ENCODE data around the gene PTDSS2.

DNA sequence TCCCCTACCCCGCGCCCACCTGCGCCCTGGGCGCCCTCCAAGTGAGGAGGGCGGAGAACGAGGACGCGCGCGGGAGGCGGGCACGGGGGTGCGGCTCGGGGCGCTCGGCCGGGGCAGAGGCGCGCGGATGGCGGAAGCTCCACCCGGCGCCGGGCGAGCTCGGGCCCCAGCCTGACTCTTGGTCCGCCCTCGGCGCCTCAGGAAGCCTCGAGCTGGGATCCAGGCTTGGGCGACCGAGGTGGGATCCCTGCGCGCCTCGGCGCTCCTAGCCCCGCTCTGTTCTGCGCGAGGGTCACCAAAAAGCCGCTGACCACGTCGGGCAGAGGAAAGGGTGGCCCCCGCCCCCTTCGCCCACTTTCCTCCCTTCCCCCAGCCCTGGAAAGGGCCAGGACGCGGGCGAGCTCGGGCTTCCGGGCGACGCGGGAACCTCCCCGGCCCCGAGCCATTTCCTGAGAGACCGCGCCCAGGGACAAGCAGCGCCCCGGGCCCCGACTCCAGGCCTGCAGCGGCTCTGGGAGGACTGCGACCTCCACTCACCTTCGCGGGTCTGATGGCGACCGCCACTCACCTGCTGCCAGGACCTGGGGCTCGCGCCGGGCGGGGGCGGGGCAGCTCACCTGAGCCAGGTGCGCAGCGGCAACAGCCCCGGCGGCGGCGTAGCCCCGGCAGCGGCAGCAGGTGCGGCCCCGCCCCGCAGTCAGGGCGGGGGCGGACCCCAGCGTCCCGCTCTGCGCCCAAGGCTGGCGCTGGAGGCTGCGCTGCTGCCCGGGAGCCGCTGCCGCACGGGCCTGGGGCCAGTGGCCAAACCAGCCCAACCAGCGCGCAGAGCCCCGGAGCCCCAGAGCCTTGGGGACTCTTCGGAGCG, 33.1 kb upstream of the PTDSS2 start:
- TF ChIP-seq, protein P1, sequence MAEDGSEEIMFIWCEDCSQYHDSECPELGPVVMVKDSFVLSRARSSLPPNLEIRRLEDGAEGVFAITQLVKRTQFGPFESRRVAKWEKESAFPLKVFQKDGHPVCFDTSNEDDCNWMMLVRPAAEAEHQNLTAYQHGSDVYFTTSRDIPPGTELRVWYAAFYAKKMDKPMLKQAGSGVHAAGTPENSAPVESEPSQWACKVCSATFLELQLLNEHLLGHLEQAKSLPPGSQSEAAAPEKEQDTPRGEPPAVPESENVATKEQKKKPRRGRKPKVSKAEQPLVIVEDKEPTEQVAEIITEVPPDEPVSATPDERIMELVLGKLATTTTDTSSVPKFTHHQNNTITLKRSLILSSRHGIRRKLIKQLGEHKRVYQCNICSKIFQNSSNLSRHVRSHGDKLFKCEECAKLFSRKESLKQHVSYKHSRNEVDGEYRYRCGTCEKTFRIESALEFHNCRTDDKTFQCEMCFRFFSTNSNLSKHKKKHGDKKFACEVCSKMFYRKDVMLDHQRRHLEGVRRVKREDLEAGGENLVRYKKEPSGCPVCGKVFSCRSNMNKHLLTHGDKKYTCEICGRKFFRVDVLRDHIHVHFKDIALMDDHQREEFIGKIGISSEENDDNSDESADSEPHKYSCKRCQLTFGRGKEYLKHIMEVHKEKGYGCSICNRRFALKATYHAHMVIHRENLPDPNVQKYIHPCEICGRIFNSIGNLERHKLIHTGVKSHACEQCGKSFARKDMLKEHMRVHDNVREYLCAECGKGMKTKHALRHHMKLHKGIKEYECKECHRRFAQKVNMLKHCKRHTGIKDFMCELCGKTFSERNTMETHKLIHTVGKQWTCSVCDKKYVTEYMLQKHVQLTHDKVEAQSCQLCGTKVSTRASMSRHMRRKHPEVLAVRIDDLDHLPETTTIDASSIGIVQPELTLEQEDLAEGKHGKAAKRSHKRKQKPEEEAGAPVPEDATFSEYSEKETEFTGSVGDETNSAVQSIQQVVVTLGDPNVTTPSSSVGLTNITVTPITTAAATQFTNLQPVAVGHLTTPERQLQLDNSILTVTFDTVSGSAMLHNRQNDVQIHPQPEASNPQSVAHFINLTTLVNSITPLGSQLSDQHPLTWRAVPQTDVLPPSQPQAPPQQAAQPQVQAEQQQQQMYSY (CRISPR knock-in tag; IDR thresholded peaks at IDR 0.05), result no peak
- TF ChIP-seq SRF (IDR thresholded peaks at IDR 0.05; ENCODE audit: low read depth in 2 of 2, low read length in 2 of 2) (no peak), SP1 (IDR thresholded peaks at IDR 0.05; ENCODE audit: low read depth, low read length) (no peak), CHD2 (IDR thresholded peaks at IDR 0.05; ENCODE audit: borderline replicate concordance, low read depth, low read length) (no peak), SMC3 (IDR thresholded peaks at IDR 0.05; ENCODE audit: borderline replicate concordance, low read length) (no peak), EZH2 (IDR thresholded peaks at IDR 0.05; ENCODE audit: borderline replicate concordance, control insufficient read depth, low read depth, low read length) (no peak), HDAC2 (IDR thresholded peaks at IDR 0.05) (no peak), IRF4 (IDR thresholded peaks at IDR 0.05; ENCODE audit: low read depth, low read length) (no peak), POLR2A (IDR thresholded peaks at IDR 0.05; ENCODE audit: low read depth, low read length) (peak; percentile 53)
- TF ChIP-seq, protein P2, sequence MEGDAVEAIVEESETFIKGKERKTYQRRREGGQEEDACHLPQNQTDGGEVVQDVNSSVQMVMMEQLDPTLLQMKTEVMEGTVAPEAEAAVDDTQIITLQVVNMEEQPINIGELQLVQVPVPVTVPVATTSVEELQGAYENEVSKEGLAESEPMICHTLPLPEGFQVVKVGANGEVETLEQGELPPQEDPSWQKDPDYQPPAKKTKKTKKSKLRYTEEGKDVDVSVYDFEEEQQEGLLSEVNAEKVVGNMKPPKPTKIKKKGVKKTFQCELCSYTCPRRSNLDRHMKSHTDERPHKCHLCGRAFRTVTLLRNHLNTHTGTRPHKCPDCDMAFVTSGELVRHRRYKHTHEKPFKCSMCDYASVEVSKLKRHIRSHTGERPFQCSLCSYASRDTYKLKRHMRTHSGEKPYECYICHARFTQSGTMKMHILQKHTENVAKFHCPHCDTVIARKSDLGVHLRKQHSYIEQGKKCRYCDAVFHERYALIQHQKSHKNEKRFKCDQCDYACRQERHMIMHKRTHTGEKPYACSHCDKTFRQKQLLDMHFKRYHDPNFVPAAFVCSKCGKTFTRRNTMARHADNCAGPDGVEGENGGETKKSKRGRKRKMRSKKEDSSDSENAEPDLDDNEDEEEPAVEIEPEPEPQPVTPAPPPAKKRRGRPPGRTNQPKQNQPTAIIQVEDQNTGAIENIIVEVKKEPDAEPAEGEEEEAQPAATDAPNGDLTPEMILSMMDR (IDR thresholded peaks at IDR 0.05 in 2 of 3, conservative IDR thresholded peaks at IDR 0.05 in 1 of 3; ENCODE audit: control insufficient read depth in 2 of 3, extremely low read depth in 1 of 3, insufficient read depth in 1 of 3, low read depth in 3 of 3, low read length in 3 of 3), result no peak

Data from GM12878 (cell line).